Measurements from ENCODE around the gene MAML3. TPM values are rescaled to one million over a fixed set of nuclear protein-coding genes. Genes with fewer than 3 reads are reported as not detected.

Gene MAML3
- total RNA-seq, 1 experiment from 2014 or later = not detected

- in situ Hi-C loops (cut with HindIII; ENCODE audit: low sequenced_read_pairs) = no loop called here
- DNase-seq (ENCODE audit: low spot score) = no peak
Measured at GRCh38 chr4:139744232-139744631, 409.8 kb downstream of the MAML3 start.

- in situ Hi-C loops (cut with HindIII; ENCODE audit: low sequenced_read_pairs) = no loop called here
Measured at GRCh38 chr4:139743027-139743426, 411.0 kb downstream of the MAML3 start.

GRCh38 chr4:139740531-139741041, 413.4 kb downstream of the MAML3 start:
- in situ Hi-C loops (cut with HindIII; ENCODE audit: low sequenced_read_pairs) = no loop called here
- DNase-seq (ENCODE audit: low spot score) = peak; percentile 97

More at GRCh38 chr4:139743027-139743426, 411.0 kb downstream of the MAML3 start:
- DNase-seq (ENCODE audit: low spot score) = no peak

GRCh38 chr4:139740121-139740520, 413.9 kb downstream of the MAML3 start:
- in situ Hi-C loops (cut with HindIII; ENCODE audit: low sequenced_read_pairs) = no loop called here
- no peak for DNase-seq (ENCODE audit: low spot score)

GRCh38 chr4:139738846-139739613, 415.0 kb downstream of the MAML3 start:
- in situ Hi-C loops (cut with HindIII; ENCODE audit: low sequenced_read_pairs) = no loop called here
- DNase-seq (ENCODE audit: low spot score) = no peak

GRCh38 chr4:139736661-139737060, 417.3 kb downstream of the MAML3 start:
- in situ Hi-C loops (cut with HindIII; ENCODE audit: low sequenced_read_pairs) = no loop called here
- DNase-seq (ENCODE audit: low spot score) = no peak

- in situ Hi-C loops (cut with HindIII; ENCODE audit: low sequenced_read_pairs) = no loop called here
- DNase-seq (ENCODE audit: low spot score) = peak; percentile 21
Measured at GRCh38 chr4:139736274-139736660, 417.7 kb downstream of the MAML3 start.

GRCh38 chr4:139735381-139736273, 418.4 kb downstream of the MAML3 start:
- in situ Hi-C loops (cut with HindIII; ENCODE audit: low sequenced_read_pairs) = no loop called here
- DNase-seq (ENCODE audit: low spot score) = peak; percentile 45

- in situ Hi-C loops (cut with HindIII; ENCODE audit: low sequenced_read_pairs) = no loop called here
- DNase-seq (ENCODE audit: low spot score) = peak; percentile 98
Measured at GRCh38 chr4:139734875-139735380, 419.1 kb downstream of the MAML3 start.

GRCh38 chr4:139734201-139734874, 419.6 kb downstream of the MAML3 start:
- in situ Hi-C loops (cut with HindIII; ENCODE audit: low sequenced_read_pairs) = no loop called here

GRCh38 chr4:139732991-139733570, 420.9 kb downstream of the MAML3 start:
- in situ Hi-C loops (cut with HindIII; ENCODE audit: low sequenced_read_pairs) = no loop called here
- no peak for DNase-seq (ENCODE audit: low spot score)

More at GRCh38 chr4:139734201-139734874, 419.6 kb downstream of the MAML3 start:
- peak; percentile 59 for DNase-seq (ENCODE audit: low spot score)

- in situ Hi-C loops (cut with HindIII; ENCODE audit: low sequenced_read_pairs) = no loop called here
- no peak for DNase-seq (ENCODE audit: low spot score)
Measured at GRCh38 chr4:139728840-139729239, 425.1 kb downstream of the MAML3 start.

GRCh38 chr4:139728146-139728545, 425.8 kb downstream of the MAML3 start:
- no peak for DNase-seq (ENCODE audit: low spot score)
- in situ Hi-C loops (cut with HindIII; ENCODE audit: low sequenced_read_pairs) = no loop called here

- in situ Hi-C loops (cut with HindIII; ENCODE audit: low sequenced_read_pairs) = no loop called here
- no peak for DNase-seq (ENCODE audit: low spot score)
Measured at GRCh38 chr4:139726615-139727014, 427.4 kb downstream of the MAML3 start.

GRCh38 chr4:139725236-139725635, 428.7 kb downstream of the MAML3 start:
- in situ Hi-C loops (cut with HindIII; ENCODE audit: low sequenced_read_pairs) = no loop called here
- no peak for DNase-seq (ENCODE audit: low spot score)

GRCh38 chr4:139721789-139722188, 432.2 kb downstream of the MAML3 start:
- DNase-seq (ENCODE audit: low spot score) = no peak
- in situ Hi-C loops (cut with HindIII; ENCODE audit: low sequenced_read_pairs) = no loop called here

- in situ Hi-C loops (cut with HindIII; ENCODE audit: low sequenced_read_pairs) = no loop called here
- DNase-seq (ENCODE audit: low spot score) = no peak
Measured at GRCh38 chr4:139720806-139721205, 433.2 kb downstream of the MAML3 start.

- in situ Hi-C loops (cut with HindIII; ENCODE audit: low sequenced_read_pairs) = no loop called here
- DNase-seq (ENCODE audit: low spot score) = no peak
Measured at GRCh38 chr4:139719381-139720101, 434.4 kb downstream of the MAML3 start.

Measured in G401 (cell line).